Activated T-cell treated with anti-CD3 and anti-CD28 coated beads, Interleukin-2, amount 50 U/mL, for 48 hours (primary cell): ENCODE results near the gene TRUB2.

Source experiments
- DNase-seq, 2 experiments: peaks; one replicate each; pipeline ENCODE4 v3.0.0-alpha.2; 2020

The TRUB2 gene

DNA sequence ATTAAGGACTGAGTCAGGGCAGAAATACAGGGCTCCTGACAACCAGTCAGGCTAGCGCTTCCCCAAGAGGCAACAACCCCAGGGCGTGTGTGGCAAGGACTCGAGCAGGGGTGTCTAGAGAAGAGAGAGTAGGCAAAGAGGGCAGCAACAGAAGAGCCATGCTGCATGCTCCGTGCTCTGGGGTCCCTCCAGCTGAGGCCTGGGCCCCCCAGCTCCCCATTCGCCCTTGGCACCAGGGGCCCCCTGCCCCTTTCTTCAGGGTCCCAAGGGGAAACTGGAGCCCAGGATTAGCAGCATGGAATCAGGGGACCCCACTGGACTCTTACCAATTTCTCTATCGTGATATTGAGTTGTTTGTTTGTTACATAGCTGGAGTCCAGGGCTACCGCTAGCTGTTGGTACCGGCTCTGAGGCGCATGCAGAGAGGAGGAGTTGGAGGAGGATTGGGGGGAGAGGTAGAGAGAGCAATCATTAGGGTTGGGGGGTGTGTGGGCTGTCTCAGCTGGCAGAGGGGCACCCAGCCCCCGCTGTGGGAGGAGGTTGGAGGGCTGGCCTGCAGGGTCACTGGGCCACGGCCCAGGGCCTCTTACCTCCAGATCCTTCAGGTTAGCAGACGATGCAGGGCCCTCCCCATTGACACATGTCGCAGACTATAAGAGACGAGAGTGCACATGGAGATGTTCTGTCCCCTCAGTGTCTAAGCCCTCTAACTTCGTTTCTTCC lies 55.2 kb downstream of the TRUB2 start:
- DNase-seq: no peak

DNA sequence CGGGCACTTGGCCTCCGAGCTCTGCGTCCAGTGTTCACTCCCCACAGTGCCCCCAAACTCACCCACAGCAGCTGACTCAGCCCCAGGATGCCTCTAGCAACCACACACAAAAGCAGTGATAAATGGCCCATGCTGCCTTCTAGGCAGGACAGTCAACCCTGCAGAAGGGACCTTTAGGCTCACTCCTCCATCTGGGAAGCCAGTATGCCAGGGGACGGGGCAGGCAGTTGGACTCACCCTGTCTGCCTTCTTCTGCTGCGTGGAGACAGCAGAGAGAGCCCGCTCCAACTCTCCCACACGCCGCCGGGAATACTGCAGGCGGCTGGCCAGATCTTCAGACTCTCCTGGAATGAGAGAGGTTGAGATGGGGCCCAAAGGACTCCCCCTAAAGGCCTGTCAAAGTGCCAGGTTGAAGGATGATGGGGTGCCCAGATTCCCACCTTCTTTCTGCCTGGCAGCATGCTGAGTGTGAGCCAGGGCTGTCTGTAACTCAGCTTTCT lies 56.8 kb downstream of the TRUB2 start:
- DNase-seq: no peak

GRCh38 chr9:128262687-128263086 lies 59.6 kb downstream of the TRUB2 start:
- DNase-seq: no peak

- DNase-seq: no peak
These were observed 61.9 kb downstream of the TRUB2 start for GRCh38 chr9:128260340-128260739.

DNA sequence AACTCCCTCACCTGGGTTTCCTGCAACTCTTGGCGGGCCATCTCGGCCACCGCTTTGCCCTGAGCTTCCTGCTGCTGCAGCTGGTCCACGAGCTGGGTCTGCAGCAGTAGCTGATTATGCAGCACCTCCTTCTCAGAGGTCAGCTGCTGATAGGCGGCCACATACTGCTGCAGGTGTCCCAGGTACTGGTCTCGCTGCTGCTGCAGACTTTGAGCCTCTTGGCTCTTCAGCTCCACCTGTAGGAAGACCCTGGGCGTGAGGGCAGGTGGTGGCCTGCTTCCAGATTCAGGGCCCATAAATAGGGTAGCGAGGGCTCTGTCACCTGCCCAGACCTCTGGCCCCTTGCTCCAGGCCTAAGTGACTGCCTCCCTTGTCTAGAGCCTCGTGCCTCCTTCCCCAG lies 63.1 kb downstream of the TRUB2 start:
- no peak for DNase-seq

DNA sequence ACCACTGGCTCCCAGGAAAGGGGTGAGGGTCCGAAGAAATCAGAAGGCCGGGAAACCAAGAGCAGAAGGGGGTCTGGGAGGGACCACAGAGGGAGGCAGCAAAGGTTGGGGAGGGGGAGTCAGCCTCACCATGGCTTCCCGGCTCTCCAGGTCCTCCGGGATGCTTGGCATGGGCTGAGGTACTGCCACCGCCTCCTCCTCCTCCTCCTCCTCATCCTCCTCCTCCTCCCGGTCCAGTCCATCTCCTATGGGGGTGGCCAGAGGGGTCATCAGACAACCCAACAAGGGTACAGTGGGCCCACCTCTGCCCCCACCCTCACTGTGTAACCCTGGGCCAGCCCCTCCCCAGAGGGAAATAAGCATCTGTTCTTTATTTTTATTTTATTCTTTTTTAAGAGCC lies 63.9 kb downstream of the TRUB2 start:
- no peak for DNase-seq

DNA sequence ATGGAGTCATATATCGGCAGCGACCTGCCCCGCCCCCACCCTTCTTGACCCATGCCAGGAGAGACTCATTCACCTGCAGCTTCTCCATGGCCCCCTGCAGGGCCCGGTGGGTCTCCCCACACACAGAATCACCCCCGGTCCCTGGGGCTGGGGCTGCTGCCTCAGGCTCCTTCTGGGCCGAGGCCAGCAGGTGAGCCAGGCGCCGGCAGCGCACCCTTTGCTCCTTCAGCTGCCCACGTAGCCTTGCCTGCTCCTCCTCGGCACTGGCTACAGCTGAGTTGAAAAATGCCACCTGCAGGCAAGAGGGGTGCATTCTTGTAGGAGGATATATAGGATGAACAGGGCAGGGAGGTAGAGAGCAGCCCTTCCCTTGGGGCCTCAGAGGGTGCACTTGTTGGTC lies 64.3 kb downstream of the TRUB2 start:
- DNase-seq: no peak

- DNase-seq: no peak
These were observed 65.0 kb downstream of the TRUB2 start for GRCh38 chr9:128257086-128257825.
